GM19463 (cell line): Measurements from ENCODE around the gene GLRA2.

Source experiments
- ATAC-seq: cut with Tn5 transposase; IDR thresholded peaks from one replicate; pipeline ENCODE4 v1.9.1; 2021; ENCODE audit warnings: mild to moderate bottlenecking, moderate library complexity; ENCODE audit not compliant: unreplicated experiment

GLRA2 gene

DNA sequence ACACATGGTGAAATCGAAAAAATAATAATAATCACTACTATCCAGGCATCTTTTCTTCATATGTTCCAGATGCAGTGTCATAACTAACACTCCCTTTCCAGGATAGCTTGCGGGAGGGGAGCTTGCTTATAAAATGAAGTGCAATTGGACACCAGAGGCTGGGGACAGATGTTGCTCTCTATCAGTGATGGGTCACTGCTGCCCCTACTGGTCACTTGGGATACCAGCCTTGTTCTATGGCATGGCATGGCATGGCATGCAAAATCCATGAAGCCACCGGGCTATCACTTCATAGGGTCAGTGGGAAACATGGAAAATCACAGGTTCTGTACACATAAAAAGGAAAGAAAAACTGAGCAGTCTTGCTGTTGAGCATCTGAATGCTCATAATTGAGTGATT is 168.1 kb downstream of the GLRA2 start:
- peak; percentile 91 for ATAC-seq

DNA sequence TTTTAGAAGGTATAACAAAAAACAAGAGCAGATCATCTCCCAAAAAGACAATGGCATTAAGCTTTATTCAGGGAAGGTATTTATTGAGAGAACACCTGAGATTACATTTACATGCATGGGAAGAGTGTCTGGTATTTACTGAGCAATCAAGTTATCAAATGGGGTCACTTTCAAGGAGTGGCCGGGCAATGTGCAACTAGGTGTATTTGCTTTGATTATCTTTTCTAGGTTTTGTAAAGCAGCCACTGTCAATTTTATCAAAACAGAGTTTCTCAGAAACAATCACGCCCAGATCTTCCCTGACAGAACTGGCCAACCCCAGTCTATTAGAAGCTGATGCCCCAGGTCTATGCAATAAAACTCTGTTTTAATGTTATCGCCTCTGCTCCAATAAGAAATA is 169.5 kb downstream of the GLRA2 start:
- ATAC-seq = no peak

DNA sequence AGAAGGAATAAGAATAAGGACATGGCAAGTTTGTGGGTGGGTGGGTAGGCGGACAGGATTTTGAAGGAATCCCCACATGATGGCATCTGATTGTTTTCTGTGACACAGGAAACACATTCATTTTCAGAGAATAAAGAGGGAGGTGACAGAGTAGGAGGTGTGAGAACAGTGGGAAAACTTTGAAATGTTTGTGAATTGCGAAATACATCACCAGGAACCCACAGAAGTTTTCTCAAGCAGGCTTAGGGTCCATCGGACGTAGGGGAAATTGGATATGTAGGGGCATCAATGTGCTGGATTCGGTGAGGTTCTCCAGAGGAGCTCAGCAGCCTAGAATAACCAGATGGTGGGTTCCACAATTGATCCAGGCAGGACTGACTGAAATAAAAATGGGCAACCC is 171.6 kb downstream of the GLRA2 start:
- ATAC-seq = no peak

DNA sequence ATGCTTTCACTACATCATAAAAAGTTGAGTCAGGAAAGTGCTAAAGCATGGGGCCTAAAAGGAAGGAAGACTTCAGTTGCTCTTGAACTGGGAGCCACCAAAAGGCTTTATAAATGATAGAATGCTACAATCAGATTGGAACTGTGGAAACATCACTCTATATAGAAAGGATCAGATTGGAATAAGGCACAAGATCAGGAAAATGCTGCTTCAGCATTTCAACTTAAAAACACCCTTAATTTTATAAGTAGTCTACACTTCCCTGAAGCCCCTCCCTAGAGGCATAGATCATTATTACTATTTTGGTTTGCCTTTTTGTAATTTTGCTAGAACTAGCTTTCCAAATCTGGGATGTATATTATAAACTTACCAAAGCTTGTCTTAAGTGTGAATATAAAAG is 172.8 kb downstream of the GLRA2 start:
- ATAC-seq = no peak

DNA sequence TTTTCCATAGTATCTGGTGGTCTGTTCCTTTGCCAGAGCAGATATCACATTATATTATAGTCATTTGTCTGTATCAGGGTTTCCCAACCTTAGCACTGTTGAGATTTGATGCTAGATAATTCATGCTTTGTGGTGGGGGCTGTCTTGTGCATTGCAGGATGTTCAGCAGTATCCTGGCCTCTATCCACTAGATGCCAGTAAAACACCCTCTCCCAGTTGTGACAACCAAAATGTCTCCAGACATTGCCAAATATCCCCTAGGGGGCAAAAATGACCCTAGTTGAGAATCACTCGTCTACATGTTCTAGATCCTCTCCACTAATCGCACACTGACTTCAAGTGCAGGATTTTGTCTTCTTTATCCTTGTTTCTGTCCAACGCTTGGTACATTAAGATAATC is 182.8 kb downstream of the GLRA2 start:
- ATAC-seq = no peak

DNA sequence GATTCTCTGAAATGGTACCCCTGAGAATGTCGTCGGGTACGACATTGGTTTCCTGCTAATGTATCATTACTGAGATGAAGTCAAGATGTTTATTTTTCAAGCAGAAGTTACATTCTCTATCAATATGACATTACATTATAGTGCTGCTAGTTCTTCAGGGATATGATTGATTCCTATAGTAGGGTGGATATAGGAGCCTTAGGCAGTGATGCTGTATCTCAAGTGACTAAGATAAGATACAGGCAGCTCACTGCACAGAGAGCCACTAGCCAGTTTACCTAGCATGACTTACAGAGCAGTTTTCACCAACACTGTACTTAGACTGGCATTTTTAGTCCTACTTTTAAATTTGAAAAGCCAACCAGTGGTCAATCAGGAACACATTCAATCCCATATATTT is 188.6 kb downstream of the GLRA2 start:
- no peak for ATAC-seq

DNA sequence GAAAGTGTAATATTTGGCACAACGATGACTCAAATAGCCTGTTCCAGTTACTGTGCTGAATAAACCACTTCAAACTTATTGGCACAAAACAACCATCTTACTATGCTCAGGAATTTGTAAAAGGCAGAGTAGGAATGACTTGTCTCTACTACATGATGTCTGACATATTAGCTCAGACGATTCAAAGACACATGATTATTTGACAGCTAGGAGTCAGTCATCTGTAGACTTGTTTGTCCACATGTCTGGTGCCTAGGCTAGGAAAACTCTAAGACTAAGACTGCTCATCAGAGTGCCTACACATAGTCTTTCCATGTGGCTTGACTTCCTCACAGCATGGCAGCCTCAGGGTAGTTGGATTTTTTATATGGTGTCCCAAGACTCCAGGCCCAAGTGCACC is 189.1 kb downstream of the GLRA2 start:
- ATAC-seq = no peak

DNA sequence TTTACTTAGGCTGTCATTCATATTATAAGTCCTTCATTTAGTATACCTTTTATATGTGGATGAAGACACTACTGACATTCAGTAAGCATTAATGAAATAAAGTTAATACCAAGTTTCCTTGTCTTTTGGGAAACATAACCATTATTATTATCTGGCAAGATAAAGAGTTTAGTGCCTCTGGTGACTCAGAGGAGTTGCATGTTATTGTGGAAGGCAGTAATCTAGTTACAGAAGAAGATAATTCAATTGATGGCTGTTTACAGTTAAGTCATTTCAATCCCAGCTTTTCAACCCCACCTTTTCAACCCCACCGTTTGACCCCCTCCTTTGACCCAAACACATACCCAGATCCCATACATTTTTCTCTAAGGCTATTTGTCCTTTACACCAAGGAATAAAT is 199.7 kb downstream of the GLRA2 start:
- ATAC-seq = no peak

DNA sequence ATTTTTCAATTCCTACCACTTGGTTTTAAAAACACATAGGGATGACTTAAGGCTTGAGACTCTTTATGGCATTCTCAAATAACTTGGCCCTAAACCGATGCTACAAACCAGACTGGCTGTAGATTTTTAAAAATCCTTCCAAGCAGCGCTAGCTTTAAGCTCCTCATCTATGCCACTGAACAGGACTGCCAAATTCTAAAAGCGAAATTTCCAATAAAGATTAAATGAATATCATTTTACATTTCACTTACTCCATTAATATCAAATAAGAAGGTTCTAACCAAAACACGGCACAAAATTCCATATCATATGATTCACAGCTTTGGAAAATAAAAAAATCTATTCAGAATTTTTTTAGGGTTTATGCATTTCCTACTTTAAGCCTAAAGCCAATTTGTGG is 209.3 kb downstream of the GLRA2 start:
- ATAC-seq = no peak

DNA sequence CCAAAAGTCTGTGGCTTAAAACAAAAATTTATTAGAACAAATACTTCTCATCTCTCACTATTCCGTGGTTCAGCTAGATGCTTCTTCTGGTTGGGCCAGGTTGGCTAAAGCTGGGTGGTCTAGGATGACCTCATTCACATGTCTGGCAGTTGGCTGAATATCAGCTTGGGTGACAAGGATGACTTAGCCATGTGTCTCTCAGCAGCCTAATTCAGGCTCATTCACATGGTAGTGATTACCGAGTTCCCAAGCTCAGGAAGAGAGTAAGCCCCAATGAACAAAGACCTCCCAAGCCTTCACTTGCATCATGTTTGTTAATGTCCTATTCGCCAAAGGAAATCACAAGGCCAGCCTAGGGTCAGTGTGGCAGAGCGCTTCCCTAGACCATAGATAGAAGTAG is 224.1 kb downstream of the GLRA2 start:
- no peak for ATAC-seq

DNA sequence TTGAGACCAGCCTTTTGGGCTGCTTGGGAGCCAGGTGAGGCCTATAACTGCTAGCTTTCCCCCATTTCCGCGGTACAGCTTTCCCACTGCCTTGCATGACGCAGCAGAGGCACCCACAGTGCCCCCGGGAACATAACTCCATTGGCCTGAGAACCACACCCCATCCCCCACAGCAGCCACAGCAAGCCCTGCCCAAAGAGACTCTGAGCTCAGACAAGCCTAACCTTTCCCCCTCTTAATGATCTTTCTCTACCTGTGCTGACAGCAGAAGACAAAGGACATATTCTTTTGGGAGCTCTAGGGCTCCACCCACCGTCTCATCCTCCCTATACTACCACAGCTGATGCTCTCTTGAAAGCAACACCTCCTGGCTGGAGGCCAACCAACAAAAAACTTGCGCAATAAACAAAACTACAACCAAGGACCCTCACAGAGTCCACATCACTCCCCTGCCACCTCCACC is 228.7 kb downstream of the GLRA2 start:
- ATAC-seq = no peak

DNA sequence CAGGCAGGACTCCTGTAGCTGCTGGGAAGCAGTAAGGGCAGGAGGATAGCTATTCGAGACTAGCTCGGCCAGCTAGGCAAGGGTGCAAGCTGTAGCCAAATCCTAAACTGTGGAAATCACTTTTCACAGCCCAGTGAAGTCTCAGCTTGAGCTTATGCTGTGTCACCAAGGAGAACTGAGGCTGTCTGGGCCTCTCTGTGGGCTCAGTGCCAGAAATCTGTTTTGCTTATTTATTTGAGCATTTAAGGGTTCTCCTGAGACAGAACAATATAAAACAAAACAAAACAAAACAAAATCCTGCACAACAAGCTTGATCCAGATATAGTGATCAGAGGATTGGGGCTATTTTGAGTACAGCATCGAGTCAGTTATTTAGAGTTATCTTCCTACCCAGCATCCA is 246.1 kb downstream of the GLRA2 start:
- no peak for ATAC-seq

DNA sequence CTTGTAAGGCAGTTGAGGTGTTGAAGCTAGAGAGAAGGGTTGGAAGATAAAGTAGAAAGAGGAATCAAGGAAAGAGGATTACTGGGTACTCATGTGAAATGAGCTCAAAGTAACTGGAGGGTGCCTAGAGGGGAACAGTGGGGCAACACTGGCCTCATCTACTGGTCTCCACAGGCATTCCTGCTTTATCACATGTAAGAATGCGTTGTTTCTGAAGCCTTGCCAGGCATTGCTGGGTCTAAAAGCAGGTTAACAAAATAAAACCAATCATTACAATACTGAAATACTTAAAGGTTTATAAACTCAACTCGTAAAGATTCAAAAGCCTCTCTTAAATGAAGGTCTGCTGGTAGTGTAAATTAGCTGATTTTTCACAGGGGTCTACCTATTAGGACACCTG is 247.6 kb downstream of the GLRA2 start:
- no peak for ATAC-seq

DNA sequence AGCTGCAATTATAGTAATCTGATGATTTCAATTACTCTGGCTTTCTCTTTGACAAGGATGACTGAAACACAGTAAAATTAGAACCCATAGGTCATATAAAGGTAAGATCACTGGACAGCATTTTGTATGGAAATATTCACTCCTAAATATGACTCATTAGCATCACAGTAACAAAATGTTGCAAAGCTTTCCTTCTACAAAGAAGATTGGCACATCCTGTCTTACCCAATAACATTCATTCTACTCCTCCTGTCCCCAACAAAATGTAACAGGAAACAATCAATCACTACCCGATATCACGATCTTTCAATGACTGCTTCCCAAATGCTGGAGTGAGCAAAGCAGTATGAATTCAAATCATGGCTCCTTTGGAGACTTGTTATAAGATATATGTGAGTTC is 248.2 kb downstream of the GLRA2 start:
- no peak for ATAC-seq

DNA sequence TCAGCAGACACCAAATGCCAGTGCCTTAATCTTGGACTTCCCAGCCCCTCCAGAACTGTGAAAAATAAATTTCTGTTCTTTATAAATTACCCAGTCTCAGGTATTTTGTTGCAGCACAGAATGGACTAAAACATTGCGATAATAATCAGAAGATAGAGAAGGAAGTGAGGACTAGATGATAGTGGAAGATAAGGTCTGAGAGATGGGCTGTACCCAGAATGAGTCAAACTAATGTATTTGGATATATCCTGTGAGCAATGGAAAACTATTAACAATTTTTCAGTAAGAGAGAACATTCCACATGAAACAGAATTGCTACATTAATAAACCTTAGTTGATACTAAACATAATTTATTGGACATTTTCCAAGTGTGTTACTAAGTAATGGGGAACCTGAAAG is 250.2 kb downstream of the GLRA2 start:
- no peak for ATAC-seq
